ENCODE data around the gene TPM4.

GRCh38 chr19:16115301-16116039 is 39.2 kb downstream of the TPM4 start:
- TF ChIP-seq CTCF (IDR thresholded peaks at IDR 0.05): no peak
- TF ChIP-seq POLR2A (IDR thresholded peaks at IDR 0.05): no peak

All from body of pancreas (tissue), 4 donors.